Right atrium auricular region (tissue), 2 donors: ENCODE data around the gene NPHP4. TPM values are rescaled to one million over a fixed set of nuclear protein-coding genes. Genes with fewer than 3 reads are reported as not detected.
"Not testable (repeated sequence)": the region's sequence is repeated elsewhere in the genome, so short reads cannot be mapped to it uniquely, and the experiment has no call there.

Experiments used
- DNase-seq: peaks from one replicate; pipeline ENCODE4 v3.0.0-alpha.2; 2019; ENCODE audit warnings: low spot score
- H3K27ac ChIP-seq, 2 donors: fragments of 200-600 bp; sonication (generic); 1 replicate in 1 of 2; 2 replicates in 1 of 2; pipeline ENCODE4 v1.5.1; 2016 to 2019
- H3K27me3 ChIP-seq, 2 donors: fragments of 200-600 bp; sonication (generic); one replicate each; pipeline versions ENCODE4 v1.5.1 to v1.6.0; 2017 to 2019
- H3K36me3 ChIP-seq: fragments of 200-600 bp; sonication (generic); one replicate; pipeline ENCODE4 v1.5.1; 2016
- H3K4me1 ChIP-seq, 2 donors: fragments of 200-600 bp; sonication (generic); one replicate each; pipeline versions ENCODE4 v1.5.1 to v1.6.0; 2017 to 2019
- H3K4me3 ChIP-seq, 2 donors: fragments of 200-600 bp; sonication (generic); 1 replicate in 1 of 2; 2 replicates in 1 of 2; pipeline ENCODE4 v1.5.1; 2017 to 2019; ENCODE audit warnings: mild to moderate bottlenecking in 1 of 2, moderate library complexity in 1 of 2
- H3K9me3 ChIP-seq, 2 donors: fragments of 200-600 bp; sonication (generic); one replicate each; pipeline ENCODE4 v1.5.1; 2019
- CTCF ChIP-seq, 2 donors: fragments of 200-600 bp; sonication (generic); IDR thresholded peaks; one replicate each; pipeline ENCODE4 v1.5.1; 2019; ENCODE audit warnings: antibody characterized with exemption in 2 of 2
- total RNA-seq, 2 donors: library from RNA; depleted of rRNA; stranded (reverse); fragments of >200 nt; gene quantifications; one replicate each; pipeline ENCODE4 v1.1.0, GENCODE V29; 2016

NPHP4 gene
- total RNA-seq, 2 donors from 2014 or later: 3.0 to 4.3 TPM

- H3K9me3 ChIP-seq: no peaks in the 10 kb centered on the region
- no peaks in the 10 kb centered on the region for H3K36me3 ChIP-seq
- peaks cover 0 to 13% of the 10 kb centered on the region in 2 donors for H3K4me1 ChIP-seq
- no peak for DNase-seq
- TF ChIP-seq CTCF (IDR thresholded peaks at IDR 0.05): no peak
- no peaks in the 10 kb centered on the region for H3K27me3 ChIP-seq
- H3K4me3 ChIP-seq: no peak overlapping the region
- no peak overlapping the region for H3K27ac ChIP-seq
These were observed 30.0 kb upstream of the NPHP4 start for GRCh38 chr1:6022193-6022592.

GRCh38 chr1:6019166-6019845 is 27.1 kb upstream of the NPHP4 start:
- Histone ChIP-seq H3K27me3 (no peaks in the 10 kb centered on the region), H3K4me1 (peaks cover 0 to 11% of the 10 kb centered on the region in 2 donors), H3K27ac (no peak overlapping the region), H3K9me3 (no peaks in the 10 kb centered on the region), H3K4me3 (no peak overlapping the region), H3K36me3 (no peaks in the 10 kb centered on the region)
- TF ChIP-seq CTCF (IDR thresholded peaks at IDR 0.05): no peak
- DNase-seq: no peak

- H3K27me3 ChIP-seq, H3K4me3 ChIP-seq, H3K27ac ChIP-seq, H3K9me3 ChIP-seq, DNase-seq, H3K36me3 ChIP-seq: not testable (repeated sequence)
- H3K4me1 ChIP-seq: peaks cover 0 to 19% of the 10 kb centered on the region in 2 donors
These were observed 25.4 kb upstream of the NPHP4 start for GRCh38 chr1:6017654-6018053.

GRCh38 chr1:6016191-6016865 is 24.1 kb upstream of the NPHP4 start:
- no peak for DNase-seq
- TF ChIP-seq CTCF (IDR thresholded peaks at IDR 0.05): no peak
- no peaks in the 10 kb centered on the region for H3K36me3 ChIP-seq
- no peaks in the 10 kb centered on the region for H3K27me3 ChIP-seq
- peak overlapping the region; percentile 43 to 91 for H3K27ac ChIP-seq
- peaks cover 0 to 20% of the 10 kb centered on the region in 2 donors for H3K4me1 ChIP-seq
- no peak overlapping the region for H3K4me3 ChIP-seq
- H3K9me3 ChIP-seq: no peaks in the 10 kb centered on the region

DNA sequence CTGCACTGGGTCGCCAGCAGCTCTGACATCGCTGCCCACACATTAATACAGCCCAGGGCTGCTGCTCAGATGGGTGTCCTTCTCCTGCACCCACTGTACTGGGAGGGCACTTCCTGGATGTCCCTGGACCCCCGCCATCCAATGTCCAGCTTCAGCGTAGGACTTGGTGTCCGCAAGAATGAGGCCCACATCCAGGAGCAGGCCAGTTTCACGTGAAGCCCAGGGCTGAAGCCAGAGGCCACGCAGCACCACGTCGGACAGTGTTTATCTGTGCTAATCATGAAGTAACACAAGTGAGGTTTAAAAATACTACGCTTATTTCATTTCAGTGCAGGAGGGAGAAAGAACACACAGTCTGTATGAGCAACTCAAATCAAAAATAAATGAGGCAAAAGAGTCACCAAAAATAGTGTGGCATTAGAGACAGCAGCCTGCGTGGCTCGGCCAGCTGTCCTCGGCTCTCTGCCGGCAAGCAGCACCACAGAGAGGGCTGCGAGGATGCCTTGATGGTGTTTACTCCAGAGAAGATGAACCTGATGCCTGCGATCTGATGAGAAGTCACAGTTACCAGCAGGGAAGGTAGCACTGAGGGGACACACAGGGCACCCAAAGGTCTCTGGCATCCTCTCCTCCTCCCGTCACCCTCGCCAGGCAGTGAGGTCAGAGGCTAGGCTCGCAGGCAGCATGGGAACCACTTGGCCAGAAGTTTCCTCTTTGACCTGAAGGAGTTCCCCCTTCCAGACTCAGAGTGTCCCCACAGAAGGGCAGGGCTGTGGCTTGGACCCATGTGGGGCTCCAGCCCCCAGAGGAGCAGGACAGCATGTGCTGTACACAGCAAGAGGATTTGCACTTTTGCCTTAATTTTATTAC is 22.1 kb upstream of the NPHP4 start:
- peaks cover 0 to 20% of the 10 kb centered on the region in 2 donors for H3K4me1 ChIP-seq
- peak overlapping the region; percentile 88 to 91 for H3K27ac ChIP-seq
- TF ChIP-seq CTCF (IDR thresholded peaks at IDR 0.05): no peak
- no peaks in the 10 kb centered on the region for H3K9me3 ChIP-seq
- no peaks in the 10 kb centered on the region for H3K36me3 ChIP-seq
- H3K27me3 ChIP-seq: no peaks in the 10 kb centered on the region
- DNase-seq: peak; percentile 74
- H3K4me3 ChIP-seq: no peak overlapping the region

DNA sequence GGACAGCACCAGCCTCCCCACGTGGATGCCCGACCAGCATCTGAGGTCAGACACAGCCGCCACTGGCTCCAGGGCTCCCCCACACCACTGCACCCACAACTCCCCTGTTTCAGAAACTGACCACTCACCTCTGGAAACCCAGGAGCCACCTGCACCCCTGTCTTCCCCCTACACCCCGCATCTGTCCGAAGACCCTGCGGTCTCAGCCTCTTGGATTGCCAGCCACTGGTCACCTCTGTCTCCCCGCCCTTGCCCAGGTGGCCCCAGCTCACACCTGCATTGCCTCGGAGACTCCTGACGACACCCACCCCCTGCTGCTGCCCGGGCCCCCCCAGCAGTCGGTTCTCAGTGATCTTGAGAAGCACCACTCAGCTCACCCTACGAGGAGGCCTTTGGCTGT is 21.3 kb upstream of the NPHP4 start:
- peak overlapping the region; percentile 88 to 91 for H3K27ac ChIP-seq
- no peak overlapping the region for H3K4me3 ChIP-seq
- H3K4me1 ChIP-seq: peaks cover 0 to 20% of the 10 kb centered on the region in 2 donors
- no peaks in the 10 kb centered on the region for H3K9me3 ChIP-seq
- no peak for TF ChIP-seq CTCF (IDR thresholded peaks at IDR 0.05)
- DNase-seq: no peak
- H3K27me3 ChIP-seq: no peaks in the 10 kb centered on the region
- H3K36me3 ChIP-seq: no peaks in the 10 kb centered on the region
